H1 (cell line): Measurements from ENCODE around the gene SHISA7. TPM values are rescaled to one million over a fixed set of nuclear protein-coding genes. Genes with fewer than 3 reads are reported as not detected.

ENCODE experiments used
- CTCF ChIA-PET: fragments of 300-600 bp; sonication (Branson Sonifier 250); formaldehyde crosslinking; loops from one replicate; lab custom pipeline; 2021; ENCODE audit not compliant: partially characterized antibody; lab: Charles Lee
- POLR2A ChIA-PET: fragments of 300-600 bp; sonication (Branson Sonifier 250); formaldehyde crosslinking; loops from one replicate; lab custom pipeline; 2021; ENCODE audit warnings: inconsistent platforms; ENCODE audit not compliant: partially characterized antibody; lab: Charles Lee
- DNase-seq, 2 experiments: peaks; one replicate each; pipeline versions ENCODE4 v3.0.0 to v3.0.0-alpha.2; 2010 to 2022; ENCODE audit warnings: low spot score in 2 of 2, low read depth in 1 of 2, mixed read lengths in 1 of 2
- FAIRE-seq: peaks from 2 replicates; lab custom pipeline; 2011; peaks lifted over from hg19 to GRCh38; lab: Jason Lieb, UNC
- H2AFZ ChIP-seq: 2 replicates; pipeline ENCODE4 v1.8.1; 2012; ENCODE audit warnings: low read length, inconsistent platforms
- H2AK5ac ChIP-seq: 2 replicates; pipeline ENCODE4 v1.6.1; 2013; ENCODE audit warnings: low read depth, low read length
- H2BK120ac ChIP-seq: replicated peaks from 2 replicates; pipeline ENCODE3; 2013; ENCODE audit warnings: low read depth, low read length, inconsistent platforms
- H2BK12ac ChIP-seq: 2 replicates; pipeline ENCODE4 v1.6.1; 2013; ENCODE audit warnings: low read depth, low read length
- H2BK15ac ChIP-seq: 2 replicates; pipeline ENCODE4 v1.6.1; 2013; ENCODE audit warnings: low read length
- H2BK20ac ChIP-seq: 2 replicates; pipeline ENCODE4 v1.6.1; 2013; ENCODE audit warnings: low read length
- H2BK5ac ChIP-seq: 2 replicates; pipeline ENCODE4 v1.6.1; 2013; ENCODE audit warnings: low read depth, low read length
- H3K14ac ChIP-seq: 2 replicates; pipeline ENCODE4 v1.6.1; 2013; ENCODE audit warnings: inconsistent platforms; ENCODE audit not compliant: insufficient read length
- H3K18ac ChIP-seq: 2 replicates; pipeline ENCODE4 v1.6.1; 2013; ENCODE audit warnings: low read length; ENCODE audit errors: extremely low read depth
- H3K23ac ChIP-seq: 2 replicates; pipeline ENCODE4 v1.6.1; 2013; ENCODE audit warnings: inconsistent platforms; ENCODE audit not compliant: insufficient read length
- H3K23me2 ChIP-seq: 2 replicates; pipeline ENCODE4 v1.6.1; 2013; ENCODE audit warnings: low read depth, low read length
- H3K27ac ChIP-seq: 2 replicates; pipeline ENCODE4 v1.6.1; 2011; ENCODE audit warnings: low read depth, low read length, inconsistent platforms
- H3K27me3 ChIP-seq, 4 experiments: replicated peaks in 1 of 4; 1 replicate in 1 of 4; 2 replicates in 3 of 4; pipeline versions ENCODE4 v1.6.1 to v1.8.1; 2011 to 2013; ENCODE audit warnings: low read length in 3 of 4, mild to moderate bottlenecking in 3 of 4, inconsistent platforms in 2 of 4, mixed read lengths in 2 of 4, moderate library complexity in 1 of 4; ENCODE audit not compliant: control insufficient read depth in 3 of 4, insufficient read depth in 3 of 4; ENCODE audit errors: extremely low read depth in 1 of 4
- H3K36me3 ChIP-seq, 4 experiments: 2 replicates each; pipeline versions ENCODE4 v1.6.1 to v1.8.1; 2011 to 2013; ENCODE audit warnings: mild to moderate bottlenecking in 4 of 4, low read length in 3 of 4, moderate library complexity in 2 of 4, control low read depth in 1 of 4, inconsistent platforms in 1 of 4; ENCODE audit not compliant: insufficient read depth in 4 of 4, control insufficient read depth in 2 of 4
- H3K4ac ChIP-seq: replicated peaks from 2 replicates; pipeline ENCODE3; 2013; ENCODE audit warnings: low read length, low read depth, mixed read lengths, inconsistent platforms; ENCODE audit not compliant: insufficient read length
- H3K4me1 ChIP-seq, 4 experiments: replicated peaks in 1 of 4; 1 replicate in 1 of 4; 2 replicates in 3 of 4; pipeline versions ENCODE4 v1.6.1 to v1.8.1; 2011 to 2013; ENCODE audit warnings: low read length in 3 of 4, inconsistent platforms in 2 of 4, mixed read lengths in 1 of 4; ENCODE audit not compliant: insufficient read depth in 4 of 4, control insufficient read depth in 3 of 4
- H3K4me2 ChIP-seq, 2 experiments: 2 replicates each; pipeline versions ENCODE4 v1.6.1 to v1.8.1; 2011 to 2013; ENCODE audit warnings: low read depth in 2 of 2, low read length in 2 of 2, control low read depth in 1 of 2, inconsistent platforms in 1 of 2, mild to moderate bottlenecking in 1 of 2; ENCODE audit not compliant: insufficient read depth in 1 of 2
- H3K4me3 ChIP-seq, 4 experiments: fragments of 200-600, 300-600 bp in 1 of 4; sonication (generic), shearing (Covaris generic), sonication (Bioruptor Twin) in 1 of 4; 2 replicates each; pipeline versions ENCODE4 v1.5.1 to v1.8.1; 2011 to 2016; ENCODE audit warnings: low read length in 4 of 4, low read depth in 3 of 4, control low read depth in 2 of 4, inconsistent platforms in 2 of 4, mild to moderate bottlenecking in 2 of 4, mixed read lengths in 1 of 4, moderate library complexity in 1 of 4; ENCODE audit not compliant: insufficient read depth in 2 of 4; ENCODE audit errors: extremely low read depth in 1 of 4
- H3K56ac ChIP-seq: replicated peaks from 2 replicates; pipeline ENCODE3; 2013; ENCODE audit warnings: low read depth, mild to moderate bottlenecking, mixed read lengths, low read length, inconsistent platforms; ENCODE audit not compliant: insufficient read length
- H3K79me1 ChIP-seq: 2 replicates; pipeline ENCODE4 v1.6.1; 2013; ENCODE audit warnings: low read depth, low read length, control low read depth
- H3K79me2 ChIP-seq, 2 experiments: 2 replicates each; pipeline versions ENCODE4 v1.6.1 to v1.8.1; 2012 to 2013; ENCODE audit warnings: low read length in 2 of 2, mild to moderate bottlenecking in 2 of 2, inconsistent platforms in 1 of 2; ENCODE audit not compliant: insufficient read depth in 2 of 2, control insufficient read depth in 1 of 2
- H3K9ac ChIP-seq, 4 experiments: replicated peaks in 1 of 4; 1 replicate in 1 of 4; 2 replicates in 3 of 4; pipeline versions ENCODE4 v1.6.1 to v1.8.1; 2011 to 2013; ENCODE audit warnings: low read depth in 3 of 4, low read length in 3 of 4, control low read depth in 2 of 4, mild to moderate bottlenecking in 2 of 4, moderate library complexity in 2 of 4, inconsistent platforms in 1 of 4; ENCODE audit errors: extremely low read depth in 1 of 4
- H3K9me3 ChIP-seq, 2 experiments: 2 replicates each; pipeline versions ENCODE4 v1.6.1 to v1.8.1; 2012 to 2013; ENCODE audit warnings: mild to moderate bottlenecking in 2 of 2, moderate library complexity in 2 of 2, control low read depth in 1 of 2, inconsistent platforms in 1 of 2, low read depth in 1 of 2, low read length in 1 of 2, mixed read lengths in 1 of 2; ENCODE audit not compliant: insufficient read depth in 2 of 2
- H4K20me1 ChIP-seq, 2 experiments: replicated peaks in 1 of 2; 2 replicates each; pipeline versions ENCODE3 to v1.8.1; 2011 to 2013; ENCODE audit warnings: inconsistent platforms in 2 of 2, low read length in 2 of 2, mild to moderate bottlenecking in 1 of 2; ENCODE audit not compliant: insufficient read depth in 2 of 2, control insufficient read depth in 1 of 2
- H4K5ac ChIP-seq: 2 replicates; pipeline ENCODE4 v1.6.1; 2013; ENCODE audit warnings: low read length, low read depth, mixed read lengths, inconsistent platforms; ENCODE audit not compliant: insufficient read length
- H4K8ac ChIP-seq: 2 replicates; pipeline ENCODE4 v1.8.0; 2013; ENCODE audit warnings: mild to moderate bottlenecking, moderate library complexity, low read length, inconsistent platforms; ENCODE audit not compliant: insufficient read depth; ENCODE audit errors: extremely low read depth
- H4K91ac ChIP-seq: replicated peaks from 2 replicates; pipeline ENCODE3; 2013; ENCODE audit warnings: low read length, mixed read lengths, inconsistent platforms; ENCODE audit not compliant: insufficient read length
- CHD2 ChIP-seq: IDR thresholded peaks from 2 replicates; pipeline ENCODE4 v1.6.1; 2012; ENCODE audit warnings: low read length, improper control_type of control experiment
- CREB1 ChIP-seq: IDR thresholded peaks from 2 replicates; pipeline ENCODE4 v1.6.1; 2012; ENCODE audit warnings: inconsistent platforms
- EGR1 ChIP-seq: IDR thresholded peaks from 2 replicates; pipeline ENCODE4 v1.6.1; 2011; ENCODE audit warnings: low read depth, low read length, borderline replicate concordance
- FOSL1 ChIP-seq: IDR thresholded peaks from 2 replicates; pipeline ENCODE4 v1.6.1; 2011; ENCODE audit warnings: mild to moderate bottlenecking, low read depth, low read length, moderate library complexity; ENCODE audit not compliant: insufficient read depth
- HDAC2 ChIP-seq, 2 experiments: fragments of 300-600 bp in 1 of 2; sonication (generic) in 1 of 2; IDR thresholded peaks; 2 replicates each; pipeline ENCODE4 v1.6.1; 2011 to 2012; ENCODE audit warnings: low read depth in 2 of 2, low read length in 2 of 2, mild to moderate bottlenecking in 2 of 2, moderate library complexity in 2 of 2, borderline replicate concordance in 1 of 2, inconsistent platforms in 1 of 2
- JUN ChIP-seq: IDR thresholded peaks from 2 replicates; pipeline ENCODE4 v1.6.1; 2011; ENCODE audit warnings: low read depth, mild to moderate bottlenecking, improper control_type of control experiment, low read length
- KDM5A ChIP-seq: fragments of 200-600 bp; IDR thresholded peaks from 2 replicates; pipeline ENCODE4 v1.7.1; 2012; ENCODE audit warnings: mild to moderate bottlenecking, low read length, inconsistent platforms, mixed read lengths
- NANOG ChIP-seq: IDR thresholded peaks from 2 replicates; pipeline ENCODE4 v1.6.1; 2011; ENCODE audit warnings: low read length, low read depth, mild to moderate bottlenecking, inconsistent platforms; ENCODE audit not compliant: insufficient read depth, poor library complexity, severe bottlenecking
- RAD21 ChIP-seq, 2 experiments: IDR thresholded peaks in 1 of 2; conservative IDR thresholded peaks in 1 of 2; 2 replicates each; pipeline ENCODE4 v1.6.1; 2011; ENCODE audit warnings: low read depth in 2 of 2, low read length in 2 of 2, improper control_type of control experiment in 1 of 2, inconsistent platforms in 1 of 2, mild to moderate bottlenecking in 1 of 2, moderate library complexity in 1 of 2
- RFX5 ChIP-seq: IDR thresholded peaks from 2 replicates; pipeline ENCODE4 v1.6.1; 2011; ENCODE audit warnings: low read depth, low read length, improper control_type of control experiment, borderline replicate concordance
- WGBS, 2 experiments: shearing (Covaris generic) in 1 of 2; methylation state at CpG; one replicate each; pipeline versions ENCODE4 v1.1.6 to v1.1.7; 2013 to 2015; ENCODE audit warnings: low lambda C conversion rate in 2 of 2, mixed read lengths in 2 of 2, inconsistent platforms in 1 of 2, low coverage in 1 of 2, missing lambda C conversion rate in 1 of 2; ENCODE audit not compliant: insufficient replicate concordance in 2 of 2, insufficient coverage in 1 of 2, insufficient read length in 1 of 2; ENCODE audit errors: extremely low coverage in 1 of 2, missing lambda C conversion rate in 1 of 2; 5-methylcytosine and 5-hydroxymethylcytosine counted together
- polyA plus RNA-seq, 7 experiments: library from polyadenylated mRNA; depleted of rRNA in 3 of 7; stranded (reverse) in 5 of 7; unstranded in 2 of 7; fragments of >200 nt in 5 of 7; fragments of 200-250 nt in 2 of 7; gene quantifications; 1 replicate in 5 of 7; 2 replicates in 1 of 7; 4 replicates in 1 of 7; pipeline versions ENCODE4 v1.2.1 to v1.2.3, GENCODE V29; 2011 to 2013; ENCODE audit warnings: missing spikeins in 2 of 7, mixed read lengths in 2 of 7
- total RNA-seq: library from RNA; stranded (reverse); fragmentation: NEBNext Ultra II Directional; extraction: Animal tissue kit (Norgen Biotek cat#: 25700); gene quantifications from 2 replicates; pipeline ENCODE4 v1.2.1, GENCODE V29; 2021

Gene SHISA7
- total and polyA plus RNA-seq, 2 of the 8 experiments (the other 6 are each of a cell fraction or from before 2014, with no cell fraction given), result 0.76 to 1.0 TPM

DNA sequence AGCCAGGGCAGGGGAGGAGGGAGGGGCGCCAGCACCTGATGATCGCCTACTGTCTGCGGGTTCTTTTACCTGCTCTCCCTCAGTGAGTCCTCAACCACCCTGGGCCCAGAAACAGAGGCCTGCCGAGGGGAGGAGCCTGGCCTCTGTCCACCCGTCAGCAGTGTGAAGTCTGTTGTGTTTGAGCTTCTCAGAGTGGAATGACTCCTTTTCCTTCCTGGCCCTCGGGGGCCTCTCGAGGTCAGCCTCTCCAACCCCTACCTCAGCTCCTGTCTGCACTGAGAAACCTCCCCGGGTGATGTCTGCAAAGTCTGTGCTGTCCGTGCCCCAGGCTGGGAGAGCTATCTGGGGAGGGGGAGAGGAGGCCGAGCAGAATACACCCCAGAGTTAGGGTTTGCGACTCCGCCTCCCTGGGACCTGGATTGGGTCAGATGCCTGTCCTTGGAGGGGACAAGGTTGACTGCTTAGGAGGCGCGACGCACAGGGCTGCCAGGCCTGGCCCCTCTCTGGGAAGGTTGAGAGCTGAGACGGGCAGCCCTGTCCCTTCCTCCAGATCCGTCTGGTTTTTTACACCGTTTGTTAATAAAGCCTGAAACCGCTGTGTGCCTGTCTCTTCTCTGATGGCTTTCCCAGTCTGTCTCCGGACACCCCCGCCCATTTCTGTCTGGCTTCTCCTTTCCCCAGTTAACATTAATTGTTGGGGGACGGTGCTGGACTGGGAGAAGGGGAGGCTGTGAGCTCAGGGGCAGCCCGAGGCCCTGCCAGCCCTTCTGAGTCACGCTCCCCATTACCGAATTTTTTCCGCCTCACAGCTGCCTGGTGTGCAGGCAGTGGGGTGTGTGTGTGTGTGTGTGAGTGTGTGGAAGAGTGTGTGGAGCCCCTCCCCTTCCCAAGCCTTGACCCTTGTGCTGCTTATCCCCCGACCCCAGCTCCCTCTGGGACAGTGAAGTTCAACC is 44.1 kb upstream of the SHISA7 start:
- H3K4me3 ChIP-seq, result no peak overlapping the region; a peak in 1 of 8 replicates
- TF ChIP-seq FOSL1, result no peak
- TF ChIP-seq RFX5, result no peak
- no peak for TF ChIP-seq EGR1
- no peak for TF ChIP-seq KDM5A
- TF ChIP-seq HDAC2 (IDR thresholded peaks at IDR 0.05; ENCODE audit: borderline replicate concordance in 1 of 2, low read depth in 2 of 2, low read length in 2 of 2), result no peak
- no peak for TF ChIP-seq JUN
- TF ChIP-seq CHD2, result no peak
- no peak for TF ChIP-seq RAD21 (IDR thresholded peaks at IDR 0.05 in 1 of 2, conservative IDR thresholded peaks at IDR 0.05 in 1 of 2; ENCODE audit: low read depth in 2 of 2, low read length in 2 of 2)
- no peak for TF ChIP-seq CREB1
- no peak for TF ChIP-seq NANOG

More for the DNA sequence above, 44.1 kb upstream of the SHISA7 start:
- H3K18ac ChIP-seq, result no peak overlapping the region; the same call in 1 of the 2 replicates
- no peaks in the 10 kb centered on the region for H3K9me3 ChIP-seq
- DNase-seq (peak in 1 of 2 experiments; percentile 59), FAIRE-seq (no peak)
- H3K4ac ChIP-seq, result peak overlapping the region; percentile 38
- H2BK15ac ChIP-seq, result no peak overlapping the region
- H4K91ac ChIP-seq, result no peak overlapping the region
- H2BK5ac ChIP-seq, result 0 out of 2 replicates have a peak overlapping the region, but pooled peaks have one; percentile 49
- no peak overlapping the region; the same call in 1 of the 2 replicates for H2BK20ac ChIP-seq
- H4K5ac ChIP-seq, result no peak overlapping the region
- peak overlapping the region; percentile 42; the same call in 1 of the 2 replicates for H4K8ac ChIP-seq
- H4K20me1 ChIP-seq, result peaks cover 0 to 6% of the 10 kb centered on the region in 2 experiments
- H3K56ac ChIP-seq, result peak overlapping the region; percentile 67
- H2BK12ac ChIP-seq, result no peak overlapping the region
- H3K23ac ChIP-seq, result no peak overlapping the region
- H3K27me3 ChIP-seq, result no peaks in the 10 kb centered on the region; a peak in 2 of 7 replicates
- H3K4me2 ChIP-seq, result peak overlapping the region; percentile 45 to 53
- 64% methylated on average over 19 of the region's 27 CpGs; no CpG with 5 or more reads in 1 of the 2 experiments for WGBS, 2 experiments
- no peak overlapping the region for H2BK120ac ChIP-seq
- H3K9ac ChIP-seq, result no peak overlapping the region
- ChIA-PET POLR2A (interaction anchor here (0.6 to 7.5 kb wide), 14 partner anchors 10 to 369 kb away, joined by 3 to 57 read pairs (median 4); partner anchors contain the start of genes UBE2S and ZNF628), CTCF (interaction anchor here (0.5 to 3.3 kb wide), 10 partner anchors 11 to 226 kb away, joined by 3 to 28 read pairs (median 4); no protein-coding TSS in a partner anchor)
- peaks cover 0 to 10% (median 0%) of the 10 kb centered on the region in 4 experiments; a peak in 2 of 8 replicates for H3K36me3 ChIP-seq
- no peak overlapping the region for H2AK5ac ChIP-seq
- H3K4me1 ChIP-seq, result peaks cover 0 to 47% (median 30%) of the 10 kb centered on the region in 4 experiments; a peak in 6 of 7 replicates
- H3K14ac ChIP-seq, result no peak overlapping the region
- H2AFZ ChIP-seq, result no peak overlapping the region
- peaks cover 0 to 5% of the 10 kb centered on the region in 2 experiments; a peak in 1 of 4 replicates for H3K79me2 ChIP-seq
- H3K23me2 ChIP-seq, result peaks cover 11% of the 10 kb centered on the region
- peak overlapping the region; percentile 40 for H3K27ac ChIP-seq
- H3K79me1 ChIP-seq, result peaks cover 4% of the 10 kb centered on the region; the same call in 1 of the 2 replicates
